GM12878 (cell line): Measurements from ENCODE around the gene PYGO2. TPM values are rescaled to one million over a fixed set of nuclear protein-coding genes. Genes with fewer than 3 reads are reported as not detected.

Source experiments
- ASH2L ChIP-seq: fragments of 300-600, 200-600 bp; sonication (generic); IDR thresholded peaks from 2 replicates; pipeline ENCODE4 v1.6.1; 2017; ENCODE audit warnings: low read depth, mild to moderate bottlenecking, borderline replicate concordance
- CBFB ChIP-seq: IDR thresholded peaks from 2 replicates; pipeline ENCODE4 v1.6.1; 2016; ENCODE audit warnings: antibody characterized with exemption, low read depth
- CBX3 ChIP-seq: fragments of 200-600 bp; sonication (generic); IDR thresholded peaks from 2 replicates; pipeline ENCODE4 v1.6.1; 2016; ENCODE audit warnings: low read depth, borderline replicate concordance
- CEBPB ChIP-seq, 2 experiments: fragments of 150-350 bp in 1 of 2; IDR thresholded peaks; 2 replicates each; pipeline ENCODE4 v1.6.1; 2012 to 2014; ENCODE audit warnings: low read depth in 2 of 2, low read length in 2 of 2, borderline replicate concordance in 1 of 2, inconsistent platforms in 1 of 2
- DPF2 ChIP-seq: fragments of 450-650 bp; IDR thresholded peaks from 2 replicates; pipeline ENCODE4 v1.6.1; 2017; ENCODE audit warnings: mild to moderate bottlenecking
- IKZF2 ChIP-seq, 2 experiments: fragments of 450-650 bp; IDR thresholded peaks; 2 replicates each; pipeline ENCODE4 v1.6.1; 2017; ENCODE audit warnings: mild to moderate bottlenecking in 2 of 2, moderate library complexity in 2 of 2
- IRF4 ChIP-seq: IDR thresholded peaks from 2 replicates; pipeline ENCODE4 v1.6.1; 2011; ENCODE audit warnings: low read depth, low read length
- LARP7 ChIP-seq: fragments of 450-650 bp; IDR thresholded peaks from 2 replicates; pipeline ENCODE4 v1.6.1; 2017; ENCODE audit warnings: mild to moderate bottlenecking
- NFIC ChIP-seq: IDR thresholded peaks from 2 replicates; pipeline ENCODE4 v1.6.1; 2012; ENCODE audit warnings: low read depth, mild to moderate bottlenecking, inconsistent platforms, low read length, moderate library complexity
- RAD21 ChIP-seq: IDR thresholded peaks from 2 replicates; pipeline ENCODE4 v1.6.1; 2011; ENCODE audit warnings: mild to moderate bottlenecking, low read depth, low read length, moderate library complexity; ENCODE audit not compliant: insufficient read depth
- RCOR1 ChIP-seq: conservative IDR thresholded peaks from 2 replicates; pipeline ENCODE4 v1.6.1; 2012; ENCODE audit warnings: low read depth, low read length, improper control_type of control experiment
- SREBF2 ChIP-seq: IDR thresholded peaks from 2 replicates; pipeline ENCODE4 v1.6.1; 2012; ENCODE audit warnings: mild to moderate bottlenecking, low read length
- SUZ12 ChIP-seq: fragments of 200-600 bp; sonication (generic); IDR thresholded peaks from one replicate; pipeline ENCODE4 v1.6.1; 2018; ENCODE audit warnings: antibody characterized with exemption, mild to moderate bottlenecking; ENCODE audit not compliant: unreplicated experiment
- TCF12 ChIP-seq: IDR thresholded peaks from 2 replicates; pipeline ENCODE4 v1.6.1; 2011; ENCODE audit warnings: low read depth, mild to moderate bottlenecking, low read length
- YY1 ChIP-seq: IDR thresholded peaks from 2 replicates; pipeline ENCODE4 v1.6.1; 2011; ENCODE audit warnings: low read depth, mild to moderate bottlenecking, low read length
- polyA plus RNA-seq, 11 experiments: library from polyadenylated mRNA; depleted of rRNA in 4 of 11; unstranded in 6 of 11; stranded (reverse) in 5 of 11; fragments of >200 nt; fragmentation: Nextera tagmentation in 4 of 11; fragmentation: Illumina TruSeq in 1 of 11; extraction: Ambion mirVana in 4 of 11; extraction: Trizol in 1 of 11; gene quantifications; 1 replicate in 1 of 11; 2 replicates in 10 of 11; pipeline versions ENCODE4 v1.2.1 to v1.2.3, GENCODE V29; 2011 to 2016; ENCODE audit warnings: inconsistent platforms in 2 of 11, missing spikeins in 2 of 11, low read depth in 1 of 11
- total RNA-seq, 4 experiments: library from RNA; depleted of rRNA in 3 of 4; stranded (reverse); fragments of >200 nt in 3 of 4; fragmentation: Illumina TruSeq in 1 of 4; extraction: Trizol in 1 of 4; gene quantifications; 2 replicates each; pipeline versions ENCODE4 v1.2.1 to v1.2.3, GENCODE V29; 2013 to 2021
- TF ChIP-seq, protein P1 (sequence below): fragments of 450-650 bp; IDR thresholded peaks from 2 replicates; pipeline ENCODE4 v1.6.1; 2016; ENCODE audit warnings: mild to moderate bottlenecking, moderate library complexity, borderline replicate concordance
- TF ChIP-seq, protein P2 (sequence below): fragments of 450-650 bp; formaldehyde crosslinking; IDR thresholded peaks from 2 replicates; pipeline ENCODE4 v1.4.0; 2020; ENCODE audit warnings: mild to moderate bottlenecking, moderate library complexity
- TF ChIP-seq, protein P3 (sequence below): fragments of 450-650 bp; IDR thresholded peaks from 2 replicates; pipeline ENCODE4 v1.6.1; 2017; ENCODE audit warnings: borderline replicate concordance
- TF ChIP-seq, protein P4 (sequence below): fragments of 450-650 bp; conservative IDR thresholded peaks from 2 replicates; pipeline ENCODE4 v1.6.1; 2017; ENCODE audit warnings: mild to moderate bottlenecking, moderate library complexity

The PYGO2 gene
- total and polyA plus RNA-seq, 10 of the 15 experiments (the other 5 are each of a cell fraction or from before 2014, with no cell fraction given), result 8.1 to 33.8 (median 23.5) TPM

DNA sequence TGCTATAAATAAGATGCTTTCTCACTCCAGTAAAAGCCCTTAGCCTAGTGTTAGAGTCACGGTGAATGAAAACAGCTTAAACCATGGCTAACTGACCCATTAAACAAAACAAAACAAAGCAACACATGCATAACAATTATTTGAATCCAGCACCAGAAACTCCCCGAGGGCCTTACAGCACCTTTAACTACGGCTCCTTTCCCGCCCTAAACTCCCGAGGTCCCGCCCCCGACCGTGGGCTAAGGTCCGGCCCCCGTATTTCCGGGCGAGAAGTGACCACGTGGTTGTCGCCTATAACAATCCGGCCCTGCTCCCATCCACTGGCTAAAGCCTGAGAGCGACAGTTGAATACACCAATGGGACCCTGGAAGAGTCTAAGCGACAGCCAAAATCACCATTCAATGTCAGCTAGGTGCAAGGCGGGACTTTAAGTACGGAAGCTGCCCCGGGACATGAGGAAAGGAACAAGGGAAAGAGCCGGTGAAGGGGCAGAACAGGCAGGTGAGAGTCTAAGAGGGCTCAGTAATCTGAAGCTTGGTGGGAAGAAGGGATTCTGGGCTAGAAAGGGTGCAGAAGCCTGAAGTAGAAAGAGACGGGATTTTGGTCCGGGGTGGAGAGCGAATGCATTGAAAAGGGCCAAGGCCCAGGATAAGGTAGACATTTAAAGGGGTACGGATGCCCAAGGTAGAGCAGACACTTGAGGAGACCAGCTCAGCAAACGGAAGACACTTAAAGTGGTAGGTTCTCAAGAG, 21.5 kb upstream of the PYGO2 start, which contains the start of gene FLAD1 (continued):
- peak; percentile 100 for TF ChIP-seq DPF2
- peak; percentile 19 to 86; a peak in 3 of 4 replicates for TF ChIP-seq IKZF2 (IDR thresholded peaks at IDR 0.05)
- TF ChIP-seq ASH2L, result no peak
- TF ChIP-seq, protein P1, sequence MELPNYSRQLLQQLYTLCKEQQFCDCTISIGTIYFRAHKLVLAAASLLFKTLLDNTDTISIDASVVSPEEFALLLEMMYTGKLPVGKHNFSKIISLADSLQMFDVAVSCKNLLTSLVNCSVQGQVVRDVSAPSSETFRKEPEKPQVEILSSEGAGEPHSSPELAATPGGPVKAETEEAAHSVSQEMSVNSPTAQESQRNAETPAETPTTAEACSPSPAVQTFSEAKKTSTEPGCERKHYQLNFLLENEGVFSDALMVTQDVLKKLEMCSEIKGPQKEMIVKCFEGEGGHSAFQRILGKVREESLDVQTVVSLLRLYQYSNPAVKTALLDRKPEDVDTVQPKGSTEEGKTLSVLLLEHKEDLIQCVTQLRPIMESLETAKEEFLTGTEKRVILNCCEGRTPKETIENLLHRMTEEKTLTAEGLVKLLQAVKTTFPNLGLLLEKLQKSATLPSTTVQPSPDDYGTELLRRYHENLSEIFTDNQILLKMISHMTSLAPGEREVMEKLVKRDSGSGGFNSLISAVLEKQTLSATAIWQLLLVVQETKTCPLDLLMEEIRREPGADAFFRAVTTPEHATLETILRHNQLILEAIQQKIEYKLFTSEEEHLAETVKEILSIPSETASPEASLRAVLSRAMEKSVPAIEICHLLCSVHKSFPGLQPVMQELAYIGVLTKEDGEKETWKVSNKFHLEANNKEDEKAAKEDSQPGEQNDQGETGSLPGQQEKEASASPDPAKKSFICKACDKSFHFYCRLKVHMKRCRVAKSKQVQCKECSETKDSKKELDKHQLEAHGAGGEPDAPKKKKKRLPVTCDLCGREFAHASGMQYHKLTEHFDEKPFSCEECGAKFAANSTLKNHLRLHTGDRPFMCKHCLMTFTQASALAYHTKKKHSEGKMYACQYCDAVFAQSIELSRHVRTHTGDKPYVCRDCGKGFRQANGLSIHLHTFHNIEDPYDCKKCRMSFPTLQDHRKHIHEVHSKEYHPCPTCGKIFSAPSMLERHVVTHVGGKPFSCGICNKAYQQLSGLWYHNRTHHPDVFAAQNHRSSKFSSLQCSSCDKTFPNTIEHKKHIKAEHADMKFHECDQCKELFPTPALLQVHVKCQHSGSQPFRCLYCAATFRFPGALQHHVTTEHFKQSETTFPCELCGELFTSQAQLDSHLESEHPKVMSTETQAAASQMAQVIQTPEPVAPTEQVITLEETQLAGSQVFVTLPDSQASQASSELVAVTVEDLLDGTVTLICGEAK, result peak; percentile 97
- peak; percentile 72 for TF ChIP-seq NFIC
- no peak for TF ChIP-seq SREBF2
- TF ChIP-seq RCOR1, result no peak; the same call in 1 of the 2 replicates
- TF ChIP-seq LARP7, result no peak
- TF ChIP-seq YY1, result peak; percentile 48; the same call in 1 of the 2 replicates
- TF ChIP-seq CEBPB (IDR thresholded peaks at IDR 0.05; ENCODE audit: borderline replicate concordance in 1 of 2, low read depth in 2 of 2, low read length in 2 of 2), result no peak
- TF ChIP-seq, protein P2, sequence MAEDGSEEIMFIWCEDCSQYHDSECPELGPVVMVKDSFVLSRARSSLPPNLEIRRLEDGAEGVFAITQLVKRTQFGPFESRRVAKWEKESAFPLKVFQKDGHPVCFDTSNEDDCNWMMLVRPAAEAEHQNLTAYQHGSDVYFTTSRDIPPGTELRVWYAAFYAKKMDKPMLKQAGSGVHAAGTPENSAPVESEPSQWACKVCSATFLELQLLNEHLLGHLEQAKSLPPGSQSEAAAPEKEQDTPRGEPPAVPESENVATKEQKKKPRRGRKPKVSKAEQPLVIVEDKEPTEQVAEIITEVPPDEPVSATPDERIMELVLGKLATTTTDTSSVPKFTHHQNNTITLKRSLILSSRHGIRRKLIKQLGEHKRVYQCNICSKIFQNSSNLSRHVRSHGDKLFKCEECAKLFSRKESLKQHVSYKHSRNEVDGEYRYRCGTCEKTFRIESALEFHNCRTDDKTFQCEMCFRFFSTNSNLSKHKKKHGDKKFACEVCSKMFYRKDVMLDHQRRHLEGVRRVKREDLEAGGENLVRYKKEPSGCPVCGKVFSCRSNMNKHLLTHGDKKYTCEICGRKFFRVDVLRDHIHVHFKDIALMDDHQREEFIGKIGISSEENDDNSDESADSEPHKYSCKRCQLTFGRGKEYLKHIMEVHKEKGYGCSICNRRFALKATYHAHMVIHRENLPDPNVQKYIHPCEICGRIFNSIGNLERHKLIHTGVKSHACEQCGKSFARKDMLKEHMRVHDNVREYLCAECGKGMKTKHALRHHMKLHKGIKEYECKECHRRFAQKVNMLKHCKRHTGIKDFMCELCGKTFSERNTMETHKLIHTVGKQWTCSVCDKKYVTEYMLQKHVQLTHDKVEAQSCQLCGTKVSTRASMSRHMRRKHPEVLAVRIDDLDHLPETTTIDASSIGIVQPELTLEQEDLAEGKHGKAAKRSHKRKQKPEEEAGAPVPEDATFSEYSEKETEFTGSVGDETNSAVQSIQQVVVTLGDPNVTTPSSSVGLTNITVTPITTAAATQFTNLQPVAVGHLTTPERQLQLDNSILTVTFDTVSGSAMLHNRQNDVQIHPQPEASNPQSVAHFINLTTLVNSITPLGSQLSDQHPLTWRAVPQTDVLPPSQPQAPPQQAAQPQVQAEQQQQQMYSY (CRISPR knock-in tag), result no peak
- TF ChIP-seq TCF12, result 0 out of 2 replicates have a peak, but pooled peaks have one; percentile 2
- TF ChIP-seq, protein P3, sequence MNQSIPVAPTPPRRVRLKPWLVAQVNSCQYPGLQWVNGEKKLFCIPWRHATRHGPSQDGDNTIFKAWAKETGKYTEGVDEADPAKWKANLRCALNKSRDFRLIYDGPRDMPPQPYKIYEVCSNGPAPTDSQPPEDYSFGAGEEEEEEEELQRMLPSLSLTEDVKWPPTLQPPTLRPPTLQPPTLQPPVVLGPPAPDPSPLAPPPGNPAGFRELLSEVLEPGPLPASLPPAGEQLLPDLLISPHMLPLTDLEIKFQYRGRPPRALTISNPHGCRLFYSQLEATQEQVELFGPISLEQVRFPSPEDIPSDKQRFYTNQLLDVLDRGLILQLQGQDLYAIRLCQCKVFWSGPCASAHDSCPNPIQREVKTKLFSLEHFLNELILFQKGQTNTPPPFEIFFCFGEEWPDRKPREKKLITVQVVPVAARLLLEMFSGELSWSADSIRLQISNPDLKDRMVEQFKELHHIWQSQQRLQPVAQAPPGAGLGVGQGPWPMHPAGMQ, result no peak
- TF ChIP-seq RAD21, result no peak
- TF ChIP-seq, protein P4, sequence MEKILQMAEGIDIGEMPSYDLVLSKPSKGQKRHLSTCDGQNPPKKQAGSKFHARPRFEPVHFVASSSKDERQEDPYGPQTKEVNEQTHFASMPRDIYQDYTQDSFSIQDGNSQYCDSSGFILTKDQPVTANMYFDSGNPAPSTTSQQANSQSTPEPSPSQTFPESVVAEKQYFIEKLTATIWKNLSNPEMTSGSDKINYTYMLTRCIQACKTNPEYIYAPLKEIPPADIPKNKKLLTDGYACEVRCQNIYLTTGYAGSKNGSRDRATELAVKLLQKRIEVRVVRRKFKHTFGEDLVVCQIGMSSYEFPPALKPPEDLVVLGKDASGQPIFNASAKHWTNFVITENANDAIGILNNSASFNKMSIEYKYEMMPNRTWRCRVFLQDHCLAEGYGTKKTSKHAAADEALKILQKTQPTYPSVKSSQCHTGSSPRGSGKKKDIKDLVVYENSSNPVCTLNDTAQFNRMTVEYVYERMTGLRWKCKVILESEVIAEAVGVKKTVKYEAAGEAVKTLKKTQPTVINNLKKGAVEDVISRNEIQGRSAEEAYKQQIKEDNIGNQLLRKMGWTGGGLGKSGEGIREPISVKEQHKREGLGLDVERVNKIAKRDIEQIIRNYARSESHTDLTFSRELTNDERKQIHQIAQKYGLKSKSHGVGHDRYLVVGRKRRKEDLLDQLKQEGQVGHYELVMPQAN, result peak; percentile 64
- 0 out of 2 replicates have a peak, but pooled peaks have one; percentile 56 for TF ChIP-seq CBFB
- TF ChIP-seq CBX3, result no peak
- no peak for TF ChIP-seq SUZ12
- TF ChIP-seq IRF4, result peak; percentile 6; the same call in 1 of the 2 replicates
